Muscle of back (tissue), 11 donors: ENCODE measurements around the gene SORD. TPM values are rescaled to one million over a fixed set of nuclear protein-coding genes. Genes with fewer than 3 reads are reported as not detected.
"Not testable (repeated sequence)": the region's sequence is repeated elsewhere in the genome, so short reads cannot be mapped to it uniquely, and the experiment has no call there.

Experiments used
- DNase-seq, 3 donors: peaks; one replicate each; pipeline versions ENCODE4 v3.0.0 to v3.0.0-alpha.2; 2013
- polyA plus RNA-seq, 10 donors: library from polyadenylated mRNA; unstranded; fragments of 120-200 nt; gene quantifications; one replicate each; pipeline ENCODE4 v1.2.1, GENCODE V29; 2013; ENCODE audit not compliant: insufficient read length in 10 of 10

The SORD gene
- polyA plus RNA-seq, 10 donors: 5.7 to 12.4 (median 7.0) TPM

DNA sequence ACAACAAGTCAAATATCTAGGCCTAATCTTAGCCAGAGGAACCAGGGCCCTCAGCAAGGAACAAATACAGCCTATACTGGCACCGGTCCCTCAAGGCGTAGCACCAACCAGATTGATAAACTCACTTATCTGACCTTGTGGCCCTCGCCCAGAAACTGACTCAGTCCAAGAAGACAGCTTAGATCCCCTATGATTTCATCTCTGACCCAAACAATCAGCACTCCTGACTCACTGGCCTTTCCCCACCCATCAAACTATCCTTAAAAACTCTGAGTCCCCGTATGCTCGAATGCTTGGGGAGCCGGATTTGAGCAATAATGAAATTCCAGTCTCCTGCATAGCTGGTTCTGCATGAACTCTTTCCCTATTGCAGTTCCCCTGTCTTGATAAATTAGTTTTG lies 1.6 kb upstream of the SORD start:
- DNase-seq: no peak

DNA sequence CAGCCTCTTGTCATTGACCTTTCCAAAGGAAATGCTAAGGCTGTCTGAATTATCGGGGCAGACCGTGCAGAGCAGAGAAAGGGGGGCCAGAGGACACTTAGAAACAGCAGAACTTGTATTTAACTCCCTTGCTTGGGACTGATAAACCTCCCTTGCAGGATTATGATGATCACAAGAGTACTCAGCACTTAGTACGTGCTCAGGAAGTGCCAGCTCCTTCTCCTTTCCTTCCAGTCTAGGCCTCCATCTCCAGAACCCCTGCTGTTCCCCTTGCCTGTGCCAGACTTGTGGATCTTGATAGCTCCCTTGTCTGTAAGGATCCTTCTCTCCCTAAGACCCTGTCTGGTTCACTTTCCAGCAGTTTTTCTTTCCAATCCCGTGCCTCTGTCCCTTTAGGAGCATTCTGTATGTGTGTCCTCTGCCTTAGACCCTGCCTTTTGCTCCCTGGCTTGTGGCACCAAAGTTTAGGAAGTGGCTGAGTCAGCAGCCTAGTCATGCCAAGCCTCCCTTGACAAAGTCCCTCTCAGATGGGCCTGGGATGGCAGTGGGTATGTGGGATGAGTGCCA lies 747 bp downstream of the SORD start:
- DNase-seq: peak in 2 of 3 donors; percentile 1 to 8

DNA sequence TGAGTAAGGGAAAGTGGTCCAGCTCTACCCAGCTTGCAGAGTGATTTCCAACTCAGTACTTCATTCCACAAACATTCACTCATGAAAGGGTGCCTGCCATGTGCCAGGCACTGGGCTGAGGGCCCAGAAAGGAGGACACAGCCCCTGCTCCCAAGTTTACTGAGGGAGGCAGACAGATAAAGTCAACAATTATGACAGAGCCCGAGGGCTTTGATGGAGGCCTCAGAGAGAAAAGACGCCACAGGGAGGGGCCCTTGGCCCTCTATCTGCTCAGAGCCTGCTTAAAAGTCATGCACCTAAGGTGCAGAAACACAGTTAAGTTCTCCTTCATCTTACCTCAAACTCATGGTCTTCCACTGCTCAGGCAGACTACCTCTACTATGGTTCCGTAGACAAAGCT lies 1.7 kb downstream of the SORD start:
- not testable (repeated sequence) for DNase-seq

DNA sequence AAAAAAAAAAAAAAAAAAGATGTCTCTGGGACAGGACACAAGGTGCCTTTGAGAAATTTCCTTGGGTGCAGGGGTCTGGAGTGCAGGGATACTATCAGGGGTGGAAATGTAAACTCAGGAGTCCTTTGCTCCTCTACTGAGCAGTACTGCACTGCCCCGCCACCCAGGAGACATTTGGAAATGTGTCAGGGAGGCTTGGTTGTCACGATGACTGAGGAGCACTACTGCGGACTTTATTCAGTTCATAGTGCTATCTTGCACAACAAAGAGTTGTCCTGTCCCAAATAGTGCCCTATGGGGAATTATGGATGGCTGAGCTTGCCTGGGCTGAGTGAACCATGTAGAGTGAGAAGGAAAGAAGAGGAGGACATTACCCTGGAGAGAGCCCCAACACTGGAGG lies 2.6 kb downstream of the SORD start:
- DNase-seq: not testable (repeated sequence)

DNA sequence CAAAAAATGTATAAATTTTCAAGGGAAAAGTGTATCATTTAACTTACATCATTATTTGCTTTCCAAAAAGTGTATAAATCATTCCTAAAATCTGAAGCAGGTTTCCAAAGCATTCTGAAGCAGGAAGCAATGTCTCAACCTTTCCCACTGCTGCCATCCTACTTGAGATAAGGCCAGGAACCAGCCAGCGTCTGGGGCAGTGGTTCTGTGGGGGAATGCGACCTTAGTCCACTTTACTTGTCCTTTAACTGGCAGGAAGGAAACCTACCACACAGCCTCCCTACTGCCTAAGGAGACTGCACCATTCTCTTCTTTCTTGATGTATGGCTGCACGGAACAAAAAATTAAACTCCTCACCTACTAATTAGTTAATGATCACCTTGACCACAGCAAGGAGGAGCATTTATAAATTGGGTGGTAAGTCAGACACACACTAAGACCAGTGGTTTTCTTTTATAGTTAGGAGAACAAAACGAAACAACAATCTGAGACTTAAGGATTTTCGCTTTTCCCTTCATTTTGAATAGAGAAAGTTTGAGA lies 3.7 kb downstream of the SORD start:
- no peak for DNase-seq

DNA sequence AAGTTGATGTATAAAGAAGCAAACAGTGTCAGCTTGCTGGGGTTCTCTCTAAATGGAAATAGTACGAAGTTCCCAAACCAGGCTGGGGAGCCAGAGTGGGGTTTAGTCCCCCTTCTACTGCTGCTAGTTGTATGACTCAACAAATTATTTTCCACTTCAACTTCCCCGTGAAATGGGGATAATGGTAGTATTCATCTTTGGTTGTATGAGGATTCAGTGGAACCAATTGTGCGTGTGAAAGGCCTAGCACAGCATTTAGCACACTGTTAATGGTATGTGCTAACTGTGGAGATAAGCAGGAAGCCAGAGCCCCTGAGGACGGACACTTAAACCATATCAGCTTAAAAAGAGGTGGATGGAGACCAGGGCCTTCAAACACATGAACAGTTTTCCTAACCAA lies 4.2 kb downstream of the SORD start:
- no peak for DNase-seq

DNA sequence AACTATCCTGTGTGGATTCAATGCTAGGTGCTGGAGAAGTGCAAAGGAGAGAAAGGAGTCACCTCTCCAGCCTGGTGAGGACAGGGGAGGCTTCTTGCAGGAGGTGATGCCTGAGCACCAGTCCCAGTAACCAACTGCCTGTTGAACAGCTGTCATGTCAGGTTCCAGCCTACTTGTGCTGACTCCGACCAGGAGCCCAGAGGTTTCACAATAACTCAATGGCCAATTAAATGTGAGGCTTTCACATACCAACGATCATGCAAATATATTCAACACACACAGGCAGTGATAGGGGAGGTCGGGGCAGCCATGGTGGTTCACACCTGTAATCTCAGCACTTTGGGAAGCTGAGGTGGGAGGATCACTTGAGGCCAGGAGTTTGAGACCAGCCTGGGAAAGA lies 7.7 kb downstream of the SORD start:
- DNase-seq: no peak

DNA sequence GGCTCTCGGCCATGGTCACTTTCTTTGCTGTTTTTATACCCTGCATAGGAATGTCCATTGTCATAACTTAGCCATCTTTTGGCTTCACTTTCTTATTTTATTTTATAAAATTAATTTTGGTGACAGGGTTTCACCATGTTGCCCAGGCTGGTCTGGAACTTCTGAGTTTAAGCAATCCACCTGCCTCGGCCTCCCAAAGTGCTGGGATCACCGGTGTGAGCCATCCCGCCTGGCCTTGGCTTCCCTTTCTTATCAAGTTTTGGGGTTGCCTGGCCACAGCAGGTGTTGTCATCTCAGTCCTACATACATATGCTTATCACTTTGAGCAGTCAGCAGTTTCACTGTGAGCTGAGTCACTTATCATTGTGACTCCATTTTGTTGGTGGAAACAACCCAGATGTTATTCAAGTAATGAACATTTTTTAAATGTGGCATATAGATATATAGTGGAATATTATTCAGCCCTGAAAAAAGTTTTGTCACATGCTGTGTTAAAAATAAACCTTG lies 8.6 kb downstream of the SORD start:
- not testable (repeated sequence) for DNase-seq

DNA sequence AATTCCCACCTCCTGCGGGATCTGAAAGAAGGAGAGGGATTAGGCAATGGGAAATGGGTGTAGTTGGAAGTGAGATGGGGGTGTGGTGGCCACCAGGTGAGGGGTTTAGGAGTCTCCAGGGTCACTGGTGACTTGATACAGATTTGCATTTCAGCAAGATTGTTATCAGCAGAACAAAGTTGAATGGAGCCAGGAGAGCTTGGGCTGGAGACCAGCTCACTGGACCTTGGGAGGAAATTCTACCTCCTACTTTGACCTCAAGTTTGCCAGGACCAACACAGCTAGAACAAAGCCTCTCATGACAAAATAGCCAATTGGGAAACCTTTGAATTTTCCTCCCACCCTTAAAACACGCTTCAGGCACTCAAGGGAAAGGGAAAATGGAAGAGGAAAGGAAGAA lies 9.5 kb downstream of the SORD start:
- not testable (repeated sequence) for DNase-seq

DNA sequence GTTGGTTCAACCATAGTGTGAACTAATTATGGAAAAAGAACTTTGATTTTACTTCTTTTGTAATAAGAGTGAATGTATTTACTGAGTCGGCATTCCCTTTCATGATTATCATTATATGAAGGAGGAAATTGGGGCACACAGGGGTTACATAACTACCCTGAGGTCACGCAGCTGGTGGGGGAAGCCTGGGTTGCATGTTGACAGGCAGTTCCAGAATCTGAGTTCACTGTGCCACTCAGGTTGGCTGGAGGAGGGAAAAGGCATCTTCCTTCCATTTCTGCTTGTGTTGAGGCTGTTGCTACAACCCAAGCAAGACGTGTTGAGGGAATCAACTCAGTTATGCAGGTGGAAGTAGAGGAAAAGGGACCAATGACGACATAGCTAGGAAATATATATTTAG lies 11.1 kb downstream of the SORD start:
- not testable (repeated sequence) for DNase-seq

DNA sequence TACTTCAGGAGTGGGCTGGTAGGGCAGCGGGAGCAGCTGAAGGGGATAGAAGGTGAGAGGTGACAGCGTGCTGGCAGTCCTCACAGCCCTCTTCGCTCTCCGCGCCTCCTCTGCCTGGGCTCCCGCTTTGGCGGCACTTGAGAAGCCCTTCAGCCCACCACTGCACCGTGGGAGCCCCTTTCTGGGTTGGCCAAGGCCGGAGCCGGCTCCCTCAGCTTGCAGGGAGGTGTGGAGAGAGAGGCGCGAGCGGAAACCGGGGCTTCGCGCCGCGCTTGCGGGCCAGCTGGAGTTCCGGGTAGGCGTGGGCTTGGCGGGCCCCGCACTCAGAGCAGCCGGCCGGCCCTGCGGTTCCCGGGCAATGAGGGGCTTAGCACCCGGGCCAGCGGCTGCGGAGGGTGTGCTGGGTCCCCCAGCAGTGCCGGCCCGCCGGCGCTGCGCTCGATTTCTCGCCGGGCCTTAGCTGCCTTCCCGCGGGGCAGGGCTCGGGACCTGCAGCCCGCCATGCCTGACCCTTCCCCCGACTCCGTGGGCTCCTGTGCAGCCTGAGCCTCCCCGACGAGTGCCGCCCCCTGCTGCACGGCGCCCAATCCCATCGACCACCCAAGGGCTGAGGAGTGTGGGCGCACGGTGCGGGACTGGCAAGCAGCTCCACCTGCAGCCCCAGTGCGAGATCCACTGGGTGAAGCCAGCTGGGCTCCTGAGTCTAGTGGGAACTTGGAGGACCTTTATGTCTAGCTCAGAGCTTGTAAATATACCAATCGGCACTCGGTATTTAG lies 11.8 kb downstream of the SORD start:
- not testable (repeated sequence) for DNase-seq

DNA sequence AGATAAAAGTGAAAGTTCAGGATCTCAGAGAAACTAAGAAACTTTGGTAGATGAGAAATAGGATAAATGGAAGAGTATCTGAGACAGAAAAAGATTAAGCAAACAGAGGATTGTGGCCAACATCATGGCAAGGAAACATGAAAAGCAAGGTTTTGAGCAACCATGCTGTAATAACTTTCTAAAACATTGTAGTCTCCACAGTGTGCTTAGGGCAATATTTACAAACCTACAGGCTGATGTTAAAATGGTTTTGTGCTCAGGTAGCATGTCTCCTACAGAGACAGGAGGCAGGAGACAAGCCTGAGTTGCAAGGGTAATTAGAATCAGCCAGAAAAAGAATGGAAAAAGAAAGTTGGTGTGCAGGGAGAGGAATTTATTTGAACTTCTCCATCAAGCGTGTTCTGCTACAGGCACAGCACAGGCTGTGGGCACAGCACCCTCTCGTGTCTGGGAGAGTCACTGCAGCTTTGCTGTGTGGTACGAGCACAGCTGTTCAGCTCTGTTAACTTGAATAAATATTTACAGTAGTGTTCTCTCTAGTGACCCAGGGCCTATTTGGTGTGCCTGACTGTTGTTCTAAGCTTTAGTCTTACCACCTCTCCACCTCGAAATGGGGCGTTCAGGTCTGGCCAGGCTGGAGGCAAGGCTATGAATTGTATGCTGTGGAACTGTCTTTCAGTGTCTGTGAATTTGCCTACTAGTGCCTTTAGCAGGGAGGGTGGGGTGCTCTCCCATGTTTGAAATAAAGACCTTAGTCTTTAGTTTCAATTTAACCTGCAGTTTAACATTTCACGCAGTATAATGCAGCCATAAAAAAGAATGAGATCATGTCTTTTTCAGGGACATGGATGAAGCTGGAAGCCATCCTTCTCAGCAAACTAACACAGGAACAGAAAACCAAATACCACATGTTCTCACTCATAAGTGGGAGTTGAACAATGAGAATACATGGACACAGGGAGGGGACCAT lies 14.1 kb downstream of the SORD start:
- peak; percentile 42 to 68 (median 48) for DNase-seq

DNA sequence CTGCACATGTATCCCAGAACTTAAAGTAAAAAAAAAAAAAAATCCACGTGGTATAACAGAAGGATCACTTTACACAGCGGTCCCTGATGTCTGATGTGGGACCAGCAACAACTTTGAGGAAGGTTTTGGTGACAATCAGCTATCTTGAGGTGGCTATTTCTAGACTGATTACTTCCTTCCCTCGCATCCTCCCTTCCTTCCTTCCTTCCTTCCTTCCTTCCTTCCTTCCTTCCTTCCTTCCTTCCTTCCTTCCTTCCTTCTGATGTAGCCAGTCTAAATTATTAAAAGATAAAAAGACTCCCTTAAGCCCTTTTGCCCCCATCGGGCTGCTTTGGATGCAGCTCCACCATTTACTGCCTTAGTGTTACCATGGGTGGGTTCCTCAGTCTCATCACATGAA lies 14.9 kb downstream of the SORD start:
- no peak for DNase-seq

DNA sequence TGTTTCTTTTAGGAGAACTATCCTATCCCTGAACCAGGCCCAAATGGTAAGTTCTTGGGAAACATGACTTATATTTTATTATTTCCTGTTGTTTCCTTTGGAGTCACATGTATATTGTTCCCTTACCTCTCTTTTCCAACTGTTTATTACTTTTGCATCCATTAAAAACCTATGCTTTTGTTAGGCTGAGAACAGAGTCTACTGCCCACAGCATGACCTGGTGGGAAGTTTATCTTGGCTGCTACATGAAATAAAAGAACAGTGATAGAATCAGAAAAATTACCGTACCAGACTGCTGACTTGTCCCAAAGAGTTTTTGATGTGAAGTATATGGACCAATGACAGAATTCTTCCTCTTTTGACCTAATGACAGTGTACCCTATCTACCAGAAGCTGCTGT lies 17.4 kb downstream of the SORD start:
- DNase-seq: not testable (repeated sequence)

DNA sequence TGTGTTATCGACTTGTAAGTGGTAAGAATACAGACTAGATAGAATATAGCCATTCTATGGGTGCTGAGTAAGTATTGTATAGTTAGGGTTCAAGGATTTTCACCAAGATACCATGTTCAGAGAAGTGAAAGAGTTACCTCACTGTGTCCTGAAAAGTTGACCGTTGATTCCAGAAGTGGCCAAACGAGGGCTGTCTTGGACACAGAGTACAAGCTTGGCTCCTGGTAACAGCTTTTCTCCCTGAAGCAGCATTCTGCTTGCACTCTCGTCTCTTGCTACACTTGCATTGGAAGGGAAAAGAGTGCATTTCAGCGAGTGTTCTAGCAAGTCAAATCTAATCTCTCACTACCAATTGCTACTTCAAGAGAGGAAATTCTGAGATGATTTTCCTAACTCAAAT lies 18.5 kb downstream of the SORD start:
- DNase-seq: not testable (repeated sequence)

DNA sequence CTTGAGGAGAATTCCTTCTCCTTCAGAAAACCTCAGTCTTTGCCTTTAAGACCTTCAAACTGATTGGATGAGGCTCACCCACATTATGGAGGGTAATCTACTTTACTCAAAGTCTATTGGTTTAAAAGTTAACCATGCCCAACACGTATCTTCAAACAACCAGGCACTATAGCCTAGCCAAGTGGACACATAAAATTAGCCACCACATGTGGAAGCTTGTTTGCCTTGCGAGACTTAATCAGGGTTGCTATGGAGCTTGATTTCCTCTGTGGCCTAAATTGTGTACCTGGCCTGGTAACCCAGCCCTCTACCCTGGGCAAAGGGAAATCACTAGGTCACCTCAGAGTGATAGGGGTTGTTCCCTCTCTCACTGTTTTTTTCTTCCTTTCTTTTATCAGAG lies 19.9 kb downstream of the SORD start:
- not testable (repeated sequence) for DNase-seq

DNA sequence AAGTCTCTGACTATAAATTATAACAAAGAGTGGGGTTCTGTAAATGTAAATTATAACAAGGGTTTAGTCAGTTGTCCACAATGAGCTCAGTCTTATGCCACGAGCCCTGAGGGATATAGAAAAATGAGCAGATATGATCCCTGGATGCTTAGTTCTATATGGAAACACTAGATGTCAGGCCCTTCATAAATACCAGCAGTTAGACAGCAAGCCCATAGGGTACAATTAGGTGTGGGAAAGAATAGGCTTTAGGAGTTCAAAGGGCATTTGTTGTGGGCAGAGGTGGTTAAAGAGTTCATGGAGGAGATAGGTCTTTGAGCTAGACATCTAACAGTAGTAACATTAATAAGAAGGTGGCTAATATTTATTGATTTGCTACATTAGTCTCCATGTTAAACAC lies 21.3 kb downstream of the SORD start:
- DNase-seq: not testable (repeated sequence)

DNA sequence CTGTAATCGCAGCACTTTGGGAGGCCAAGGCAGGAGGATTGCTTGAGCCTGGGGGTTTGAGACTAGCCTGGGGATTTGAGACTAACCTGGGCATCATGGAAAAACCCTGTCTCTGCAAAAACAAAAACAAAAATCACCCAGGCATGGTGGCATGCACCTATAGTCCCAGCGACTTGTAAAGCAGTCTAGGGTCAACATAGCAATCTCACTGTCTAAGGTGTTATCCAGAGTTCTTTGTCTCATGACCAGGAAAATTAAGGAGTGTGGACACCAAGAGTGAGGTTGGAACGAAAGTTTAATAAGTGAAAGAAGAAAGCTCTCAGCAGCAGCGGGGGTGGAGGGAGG lies 25.4 kb downstream of the SORD start:
- DNase-seq: not testable (repeated sequence)

DNA sequence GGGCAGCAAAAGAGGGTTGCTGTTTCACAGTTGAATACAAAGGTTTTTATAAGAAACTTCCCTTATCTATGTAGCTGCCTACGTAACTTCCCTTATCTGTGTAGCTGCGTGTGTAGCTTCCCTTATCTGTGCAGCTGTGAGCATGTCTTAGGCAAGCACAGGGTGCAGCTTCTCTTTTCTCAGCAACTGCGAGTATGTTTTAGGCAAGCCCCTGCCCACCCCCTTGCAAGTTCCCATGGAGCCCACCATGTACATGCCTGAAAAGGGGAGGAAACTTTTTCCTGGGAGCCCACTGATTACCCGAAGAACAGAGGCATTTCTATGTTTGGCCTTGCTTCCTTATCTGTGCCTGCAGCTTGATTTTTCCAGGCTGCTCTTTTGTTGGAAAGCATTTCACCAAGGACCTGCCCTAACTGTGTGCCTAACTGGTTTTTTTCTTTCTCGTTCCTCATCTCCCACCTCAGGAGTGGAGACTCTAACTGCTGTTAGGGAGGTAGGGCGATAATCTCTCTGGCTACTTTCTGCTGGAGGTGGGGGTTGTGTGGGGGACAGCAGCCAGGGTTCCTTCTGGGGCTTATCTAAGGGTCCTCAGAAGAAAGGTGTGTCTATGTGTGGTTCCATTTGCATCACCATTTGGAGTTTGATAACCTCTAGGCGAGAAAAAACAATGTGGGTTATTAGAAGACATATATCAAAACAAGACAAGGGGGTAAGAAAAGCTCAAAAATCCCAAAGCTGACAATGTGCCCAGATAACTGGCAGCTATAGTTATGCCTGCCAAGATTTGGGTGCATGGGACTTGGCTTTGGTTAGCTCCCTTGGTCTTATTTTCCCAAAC lies 26.0 kb downstream of the SORD start:
- peak in 1 of 3 donors; percentile 19 for DNase-seq

DNA sequence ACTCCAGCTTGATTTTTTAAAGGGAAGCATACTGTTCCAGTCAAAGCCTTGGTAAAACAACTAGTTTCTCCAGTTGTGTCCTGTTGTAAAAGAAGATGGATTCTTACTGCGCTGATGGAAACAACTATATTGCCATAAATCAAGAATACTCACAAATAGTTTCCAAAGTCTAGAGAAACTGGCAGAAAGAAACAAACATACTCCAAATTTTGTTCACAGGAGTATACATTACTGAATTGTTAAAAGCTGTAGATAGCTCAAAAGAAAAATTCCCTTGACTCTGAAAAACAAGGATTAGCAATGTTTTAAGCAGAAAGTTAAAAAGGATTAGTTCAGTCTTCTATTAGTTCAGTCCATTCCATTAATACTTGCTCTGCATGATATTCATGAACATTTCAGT lies 27.6 kb downstream of the SORD start:
- DNase-seq: no peak

DNA sequence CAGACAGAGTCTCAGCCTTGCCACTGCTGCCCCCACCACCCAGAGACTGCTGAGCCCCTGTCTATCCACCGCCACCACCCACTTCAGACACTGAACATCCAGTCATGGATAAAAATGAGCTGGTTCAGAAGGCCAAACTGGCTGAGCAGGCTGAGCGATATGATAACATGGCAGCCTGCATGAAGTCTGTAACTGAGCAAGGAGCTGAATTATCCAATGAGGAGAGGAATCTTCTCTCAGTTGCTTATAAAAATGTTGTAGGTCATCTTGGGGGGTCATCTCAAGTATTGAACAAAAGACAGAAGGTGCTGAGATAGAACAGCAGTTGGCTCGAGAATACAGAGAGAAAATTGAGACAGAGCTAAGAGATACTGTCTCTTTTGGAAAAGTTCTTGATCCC lies 29.7 kb downstream of the SORD start:
- not testable (repeated sequence) for DNase-seq
